GM15510 (cell line): Measurements from ENCODE around the gene PSMD1.

ENCODE experiments used
- POLR2A ChIP-seq: IDR thresholded peaks from 3 replicates; pipeline ENCODE4 v1.6.1; 2011; ENCODE audit warnings: borderline replicate concordance; ENCODE audit not compliant: insufficient read length; ENCODE audit errors: extremely low read depth

Gene PSMD1

GRCh38 chr2:231056453-231057416 lies at the start of gene PSMD1:
PSMD1 (plus strand) TSS chr2:231056867; CDS start chr2:231057026, 159 bp downstream.
- TF ChIP-seq POLR2A = peak; percentile 62

- TF ChIP-seq POLR2A = no peak
These were observed 49.2 kb upstream of the PSMD1 start for GRCh38 chr2:231007286-231008098.

DNA sequence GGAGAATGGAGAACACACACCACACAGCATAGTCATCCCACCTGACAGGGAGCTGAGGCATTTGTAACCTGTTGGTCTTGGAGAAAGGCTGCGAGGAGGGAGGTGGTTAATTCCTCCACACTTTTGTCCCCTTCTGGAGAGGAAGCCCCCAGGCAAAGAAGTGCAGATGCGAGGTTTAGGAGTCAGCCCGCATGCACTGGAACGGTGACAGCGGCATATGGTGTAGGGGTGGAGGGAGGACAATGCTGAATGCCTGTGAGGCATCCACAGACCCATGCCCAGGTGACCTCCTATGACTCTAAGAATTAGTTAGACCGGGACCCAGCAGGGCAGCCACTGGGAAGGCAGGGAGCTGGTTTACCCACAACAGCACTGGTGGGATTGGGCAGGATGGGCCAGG lies 48.5 kb upstream of the PSMD1 start:
- TF ChIP-seq POLR2A = no peak

GRCh38 chr2:231009236-231009919 lies 47.3 kb upstream of the PSMD1 start:
- TF ChIP-seq POLR2A = no peak

- TF ChIP-seq POLR2A = no peak
These were observed 46.4 kb upstream of the PSMD1 start for GRCh38 chr2:231010201-231010730.

DNA sequence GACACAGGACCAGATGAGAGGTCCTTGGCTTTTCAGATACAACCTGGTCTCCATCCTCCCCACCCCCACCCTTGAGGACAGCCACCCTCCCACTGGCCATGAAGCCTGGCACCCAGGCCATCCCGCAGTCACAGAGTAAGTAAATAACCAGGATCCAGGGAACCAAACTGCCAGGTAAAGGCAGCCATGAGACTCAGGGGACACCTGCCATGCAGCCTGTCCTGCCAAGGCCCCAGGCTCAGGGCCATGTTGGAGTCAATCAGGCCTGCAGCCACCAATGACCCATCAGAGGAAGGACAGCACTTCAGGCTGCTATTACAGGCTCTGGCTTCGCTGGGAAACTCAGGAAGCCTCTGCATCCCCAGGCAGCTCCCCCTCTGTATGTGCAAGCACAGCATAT lies 45.1 kb upstream of the PSMD1 start:
- no peak for TF ChIP-seq POLR2A

GRCh38 chr2:231012463-231012862 lies 44.2 kb upstream of the PSMD1 start:
- TF ChIP-seq POLR2A = no peak

DNA sequence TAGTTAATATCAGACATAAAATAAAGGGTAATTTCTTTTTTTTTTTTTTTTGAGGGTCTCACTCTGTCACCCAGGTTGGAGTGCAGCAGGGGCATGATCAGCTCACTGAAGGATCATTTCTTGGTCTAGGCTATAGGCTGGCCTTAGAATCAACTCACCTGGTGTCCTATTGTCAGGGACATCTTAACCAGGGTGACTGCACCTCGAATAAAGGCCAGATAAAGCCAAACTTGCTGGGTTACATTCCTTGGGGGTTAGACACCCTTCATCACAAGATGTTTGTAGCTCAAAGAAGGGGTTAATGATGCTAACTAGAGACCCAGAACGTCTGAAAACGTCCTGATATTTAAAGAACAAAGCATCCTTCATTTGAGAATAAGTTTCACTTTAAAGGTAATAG lies 42.8 kb upstream of the PSMD1 start:
- no peak for TF ChIP-seq POLR2A

- no peak for TF ChIP-seq POLR2A
These were observed 41.2 kb upstream of the PSMD1 start for GRCh38 chr2:231015478-231015877.

DNA sequence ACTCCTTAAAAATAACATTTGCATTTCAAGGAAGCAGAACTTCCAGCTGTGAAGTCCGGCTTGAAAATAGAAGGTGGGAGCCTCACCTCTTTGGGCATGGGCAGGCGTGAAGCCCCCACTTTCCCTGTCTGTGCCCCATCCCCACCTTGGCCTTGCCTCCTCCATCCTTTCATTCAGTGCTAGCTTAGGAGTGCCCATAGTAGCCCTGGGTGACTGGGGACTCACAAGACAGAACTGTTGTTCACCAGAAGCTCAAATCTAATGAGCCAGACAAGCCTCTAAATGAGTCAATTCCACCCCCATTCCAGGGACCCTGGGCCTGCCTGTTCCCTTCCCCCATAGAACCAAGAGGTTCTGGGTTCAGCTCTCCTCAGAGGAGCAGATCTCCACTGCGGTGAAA lies 40.7 kb upstream of the PSMD1 start:
- no peak for TF ChIP-seq POLR2A

DNA sequence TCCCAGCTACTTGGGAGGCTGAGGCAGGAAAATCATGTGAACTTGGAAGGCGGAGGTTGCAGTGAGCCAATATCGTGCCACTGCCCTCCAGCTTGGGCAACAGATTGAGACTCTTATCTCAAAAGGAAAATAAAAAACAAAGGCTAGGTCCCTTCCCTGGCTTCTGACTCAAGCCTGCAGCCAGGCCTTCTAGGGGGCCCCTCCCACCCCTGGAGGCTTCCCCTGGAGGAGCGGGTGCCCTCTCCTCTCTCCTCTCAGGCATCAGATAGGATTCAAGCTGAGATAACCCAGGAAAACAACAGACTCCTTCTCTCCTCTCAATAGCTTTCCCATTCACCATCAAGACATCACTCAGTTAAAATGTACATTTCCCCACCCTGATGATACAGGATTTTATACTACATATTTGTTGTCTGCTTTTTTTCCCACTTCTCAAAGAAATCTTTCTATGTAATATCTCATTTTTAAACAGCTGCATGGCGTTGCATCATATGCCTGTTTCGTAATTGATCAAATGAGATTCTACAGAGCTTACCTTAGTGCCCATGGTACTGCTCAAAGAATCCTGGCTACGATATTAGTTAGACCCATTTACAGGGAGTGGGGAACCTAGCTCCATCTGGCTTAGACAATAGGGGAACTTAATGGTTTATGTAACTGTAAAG lies 40.0 kb upstream of the PSMD1 start:
- TF ChIP-seq POLR2A = no peak

DNA sequence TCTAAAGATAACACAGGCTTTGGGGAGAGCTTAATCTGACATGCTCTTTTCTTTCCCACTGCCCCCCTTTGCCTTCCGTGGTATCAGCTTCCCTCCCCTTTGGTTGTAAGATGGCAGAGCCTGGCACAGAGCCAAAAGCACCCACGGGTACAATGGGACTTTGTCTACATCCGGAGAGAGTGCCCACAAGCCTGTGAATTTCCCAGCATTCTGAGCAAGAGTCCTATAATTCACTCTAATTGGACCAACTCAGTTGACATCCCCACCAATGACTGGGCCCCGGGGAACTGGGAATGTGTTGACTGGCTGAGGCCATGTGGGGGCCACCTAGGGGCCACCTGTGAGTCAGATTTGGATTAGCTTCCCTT lies 39.5 kb upstream of the PSMD1 start:
- TF ChIP-seq POLR2A = no peak

GRCh38 chr2:231018184-231018583 lies 38.5 kb upstream of the PSMD1 start:
- TF ChIP-seq POLR2A = no peak

DNA sequence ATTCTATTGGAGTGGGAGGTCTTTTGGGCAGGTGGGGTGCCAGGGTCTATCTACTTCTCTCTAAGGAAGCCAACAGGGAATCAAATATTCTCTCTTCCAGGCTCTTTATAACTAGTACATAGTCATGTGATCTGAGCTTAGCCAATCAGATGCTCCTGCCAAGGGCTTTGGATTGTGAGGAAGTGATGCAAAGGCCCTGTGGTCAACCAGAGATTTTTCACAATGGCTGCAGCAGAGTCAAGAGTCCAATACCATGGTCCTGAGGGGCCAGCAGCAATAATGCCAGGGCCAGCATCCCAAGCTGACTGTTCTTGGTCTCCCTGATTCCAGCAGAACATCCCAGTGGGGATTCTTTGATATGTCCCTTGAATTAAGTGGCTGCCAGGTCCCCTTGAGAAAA lies 27.8 kb upstream of the PSMD1 start:
- no peak for TF ChIP-seq POLR2A
